GM19099 (cell line): Measurements from ENCODE around the gene ENTPD8.

Source experiments
- POLR2A ChIP-seq: IDR thresholded peaks from 3 replicates; pipeline ENCODE4 v1.6.1; 2011; ENCODE audit warnings: low read depth; ENCODE audit not compliant: insufficient read length; ENCODE audit errors: extremely low read depth

ENTPD8 gene

GRCh38 chr9:137456061-137456863 is 15.1 kb upstream of the ENTPD8 start:
- no peak for TF ChIP-seq POLR2A

GRCh38 chr9:137455359-137455991 is 14.3 kb upstream of the ENTPD8 start:
- no peak for TF ChIP-seq POLR2A

GRCh38 chr9:137454597-137455358 is 13.6 kb upstream of the ENTPD8 start:
- no peak for TF ChIP-seq POLR2A

- TF ChIP-seq POLR2A, result no peak
These were observed 13.0 kb upstream of the ENTPD8 start for GRCh38 chr9:137454145-137454596.

GRCh38 chr9:137453643-137454081 is 12.5 kb upstream of the ENTPD8 start:
- no peak for TF ChIP-seq POLR2A

GRCh38 chr9:137452761-137453642 is 11.8 kb upstream of the ENTPD8 start:
- TF ChIP-seq POLR2A, result no peak

- no peak for TF ChIP-seq POLR2A
These were observed 11.0 kb upstream of the ENTPD8 start for GRCh38 chr9:137452006-137452760.

- TF ChIP-seq POLR2A, result no peak
These were observed 8.9 kb upstream of the ENTPD8 start for GRCh38 chr9:137449931-137450538.

GRCh38 chr9:137449081-137449844 is 8.1 kb upstream of the ENTPD8 start:
- no peak for TF ChIP-seq POLR2A

- TF ChIP-seq POLR2A, result no peak
These were observed 7.4 kb upstream of the ENTPD8 start for GRCh38 chr9:137448602-137448962.

- TF ChIP-seq POLR2A, result no peak
These were observed 6.8 kb upstream of the ENTPD8 start for GRCh38 chr9:137447722-137448601.
